Measurements from ENCODE around the gene ZNF764.
A peak's percentile ranks its signal among the peaks of the same experiment; 100 is the strongest.

ZNF764 gene

DNA sequence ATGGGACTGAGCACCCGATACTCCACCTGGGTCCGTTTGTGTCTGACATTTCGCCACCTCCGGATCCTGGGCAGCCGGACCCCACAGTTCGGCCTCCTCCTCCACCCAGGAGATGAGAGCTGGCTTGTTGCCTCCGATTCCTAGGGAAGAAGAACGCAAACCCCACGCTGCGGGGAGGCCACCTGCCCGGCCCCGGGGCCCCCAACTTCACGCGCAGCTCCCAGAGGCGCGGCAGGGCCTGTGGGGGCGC lies 542 bp downstream of the ZNF764 start:
- no peak for ATAC-seq (ENCODE audit: insufficient read depth, low read depth)
- peaks cover 38% of the 10 kb centered on the region for H3K36me3 ChIP-seq (ENCODE audit: insufficient read depth, low read length)
- H3K79me2 ChIP-seq (ENCODE audit: insufficient read depth, low read length), result peaks cover 51% of the 10 kb centered on the region
- DNase-seq, result no peak
- H3K4me3 ChIP-seq (ENCODE audit: low read depth in 1 of 2, low read length in 2 of 2), result peak overlapping the region; percentile 69 to 77
- peaks cover 40% of the 10 kb centered on the region for H3K4me1 ChIP-seq (ENCODE audit: insufficient read depth, low read length)
- H3K27ac ChIP-seq (ENCODE audit: low read length), result peak overlapping the region; percentile 92
- peak overlapping the region; percentile 97 for H3K4me2 ChIP-seq (ENCODE audit: insufficient read depth, low read length)
- H3K9me3 ChIP-seq (ENCODE audit: insufficient read depth, low read length, severe bottlenecking), result no peaks in the 10 kb centered on the region
- H3K9ac ChIP-seq (ENCODE audit: low read depth, low read length), result peak overlapping the region; percentile 97
- H4K20me1 ChIP-seq (ENCODE audit: insufficient read depth, low read length), result peaks cover 10% of the 10 kb centered on the region; the same call in 1 of the 2 replicates
- no peaks in the 10 kb centered on the region for H3K27me3 ChIP-seq (ENCODE audit: insufficient read depth, low read length, poor library complexity)
- H2AFZ ChIP-seq (ENCODE audit: low read depth, low read length), result peak overlapping the region; percentile 90
- TF ChIP-seq EZH2 (IDR thresholded peaks at IDR 0.05; ENCODE audit: borderline replicate concordance, low read depth, low read length, severe bottlenecking), result no peak
- TF ChIP-seq, protein P1, sequence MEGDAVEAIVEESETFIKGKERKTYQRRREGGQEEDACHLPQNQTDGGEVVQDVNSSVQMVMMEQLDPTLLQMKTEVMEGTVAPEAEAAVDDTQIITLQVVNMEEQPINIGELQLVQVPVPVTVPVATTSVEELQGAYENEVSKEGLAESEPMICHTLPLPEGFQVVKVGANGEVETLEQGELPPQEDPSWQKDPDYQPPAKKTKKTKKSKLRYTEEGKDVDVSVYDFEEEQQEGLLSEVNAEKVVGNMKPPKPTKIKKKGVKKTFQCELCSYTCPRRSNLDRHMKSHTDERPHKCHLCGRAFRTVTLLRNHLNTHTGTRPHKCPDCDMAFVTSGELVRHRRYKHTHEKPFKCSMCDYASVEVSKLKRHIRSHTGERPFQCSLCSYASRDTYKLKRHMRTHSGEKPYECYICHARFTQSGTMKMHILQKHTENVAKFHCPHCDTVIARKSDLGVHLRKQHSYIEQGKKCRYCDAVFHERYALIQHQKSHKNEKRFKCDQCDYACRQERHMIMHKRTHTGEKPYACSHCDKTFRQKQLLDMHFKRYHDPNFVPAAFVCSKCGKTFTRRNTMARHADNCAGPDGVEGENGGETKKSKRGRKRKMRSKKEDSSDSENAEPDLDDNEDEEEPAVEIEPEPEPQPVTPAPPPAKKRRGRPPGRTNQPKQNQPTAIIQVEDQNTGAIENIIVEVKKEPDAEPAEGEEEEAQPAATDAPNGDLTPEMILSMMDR (IDR thresholded peaks at IDR 0.05; ENCODE audit: borderline replicate concordance, extremely low read depth, low read length, poor library complexity, severe bottlenecking), result no peak

GRCh38 chr16:30556125-30556473 lies 2.1 kb downstream of the ZNF764 start:
- peaks cover 52% of the 10 kb centered on the region for H3K4me1 ChIP-seq (ENCODE audit: insufficient read depth, low read length)
- TF ChIP-seq, protein P1 (IDR thresholded peaks at IDR 0.05; ENCODE audit: borderline replicate concordance, extremely low read depth, low read length, poor library complexity, severe bottlenecking), result no peak
- no peak for TF ChIP-seq EZH2 (IDR thresholded peaks at IDR 0.05; ENCODE audit: borderline replicate concordance, low read depth, low read length, severe bottlenecking)
- peaks cover 10% of the 10 kb centered on the region; the same call in 1 of the 2 replicates for H4K20me1 ChIP-seq (ENCODE audit: insufficient read depth, low read length)
- no peak overlapping the region for H3K9ac ChIP-seq (ENCODE audit: low read depth, low read length)
- H3K4me2 ChIP-seq (ENCODE audit: insufficient read depth, low read length), result 0 out of 2 replicates have a peak overlapping the region, but pooled peaks have one; percentile 97
- no peak overlapping the region for H3K27ac ChIP-seq (ENCODE audit: low read length)
- peaks cover 40% of the 10 kb centered on the region for H3K36me3 ChIP-seq (ENCODE audit: insufficient read depth, low read length)
- no peak for DNase-seq
- no peaks in the 10 kb centered on the region for H3K27me3 ChIP-seq (ENCODE audit: insufficient read depth, low read length, poor library complexity)
- H3K79me2 ChIP-seq (ENCODE audit: insufficient read depth, low read length), result peaks cover 52% of the 10 kb centered on the region
- no peak overlapping the region for H2AFZ ChIP-seq (ENCODE audit: low read depth, low read length)
- no peak for ATAC-seq (ENCODE audit: insufficient read depth, low read depth)
- H3K9me3 ChIP-seq (ENCODE audit: insufficient read depth, low read length, severe bottlenecking), result no peaks in the 10 kb centered on the region
- H3K4me3 ChIP-seq (ENCODE audit: low read depth in 1 of 2, low read length in 2 of 2), result no peak overlapping the region; a peak in 1 of 4 replicates

DNA sequence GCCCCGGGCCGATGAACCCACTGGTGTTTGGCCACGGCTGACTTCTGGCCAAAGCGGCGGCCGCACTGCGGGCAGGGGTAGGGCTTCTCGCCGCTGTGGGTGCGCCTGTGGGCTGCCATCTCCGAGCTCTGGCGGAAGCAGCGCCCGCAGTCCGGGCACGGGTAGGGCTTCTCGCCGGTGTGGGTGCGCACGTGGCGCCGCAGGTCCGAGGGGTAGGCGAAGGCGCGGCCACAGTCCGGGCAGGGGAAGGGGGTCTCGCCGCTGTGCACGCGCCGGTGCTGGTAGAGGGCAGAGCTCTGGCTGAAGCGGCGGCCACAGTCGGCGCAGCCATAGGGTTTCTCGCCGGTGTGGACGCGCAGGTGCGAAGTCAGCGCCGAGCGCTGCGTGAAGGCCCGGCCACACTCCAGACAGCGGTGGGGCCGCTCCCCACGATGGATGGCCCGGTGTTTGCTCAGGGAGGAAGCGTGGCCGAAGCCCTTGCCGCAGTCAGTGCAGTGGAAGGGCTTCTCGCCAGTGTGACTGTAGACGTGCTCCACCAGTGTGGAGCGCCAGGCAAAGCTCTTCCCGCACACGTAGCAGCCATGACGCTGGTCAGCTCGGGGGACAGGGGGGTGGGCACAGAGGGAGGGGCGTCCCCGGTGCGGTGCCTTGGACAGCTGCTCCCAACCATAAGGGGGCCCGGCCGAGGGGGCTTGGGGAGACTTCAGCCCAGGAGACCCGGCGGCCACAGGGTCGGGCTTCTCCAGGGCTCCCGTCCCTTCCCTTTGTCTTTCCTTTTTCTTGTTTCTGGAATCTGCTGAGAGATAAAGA lies 2.7 kb downstream of the ZNF764 start:
- no peak overlapping the region for H2AFZ ChIP-seq (ENCODE audit: low read depth, low read length)
- no peaks in the 10 kb centered on the region for H3K27me3 ChIP-seq (ENCODE audit: insufficient read depth, low read length, poor library complexity)
- TF ChIP-seq, protein P1 (IDR thresholded peaks at IDR 0.05; ENCODE audit: borderline replicate concordance, extremely low read depth, low read length, poor library complexity, severe bottlenecking), result no peak
- no peak for TF ChIP-seq EZH2 (IDR thresholded peaks at IDR 0.05; ENCODE audit: borderline replicate concordance, low read depth, low read length, severe bottlenecking)
- H3K4me2 ChIP-seq (ENCODE audit: insufficient read depth, low read length), result no peak overlapping the region
- H3K4me3 ChIP-seq (ENCODE audit: low read depth in 1 of 2, low read length in 2 of 2), result no peak overlapping the region
- H3K79me2 ChIP-seq (ENCODE audit: insufficient read depth, low read length), result peaks cover 54% of the 10 kb centered on the region
- H3K4me1 ChIP-seq (ENCODE audit: insufficient read depth, low read length), result peaks cover 54% of the 10 kb centered on the region
- DNase-seq (no peak), ATAC-seq (ENCODE audit: insufficient read depth, low read depth) (no peak)
- no peak overlapping the region for H3K27ac ChIP-seq (ENCODE audit: low read length)
- H3K36me3 ChIP-seq (ENCODE audit: insufficient read depth, low read length), result peaks cover 40% of the 10 kb centered on the region
- no peak overlapping the region for H3K9ac ChIP-seq (ENCODE audit: low read depth, low read length)
- peaks cover 10% of the 10 kb centered on the region; the same call in 1 of the 2 replicates for H4K20me1 ChIP-seq (ENCODE audit: insufficient read depth, low read length)
- H3K9me3 ChIP-seq (ENCODE audit: insufficient read depth, low read length, severe bottlenecking), result no peaks in the 10 kb centered on the region

Measured in DND-41 (cell line).